Measurements from ENCODE around the gene PLSCR4. TPM values are rescaled to one million over a fixed set of nuclear protein-coding genes. Genes with fewer than 3 reads are reported as not detected.

PLSCR4 gene
- total and polyA plus RNA-seq, 2 of the 4 experiments (the other 2 are of a cell fraction) = 3.8 to 4.4 TPM

DNA sequence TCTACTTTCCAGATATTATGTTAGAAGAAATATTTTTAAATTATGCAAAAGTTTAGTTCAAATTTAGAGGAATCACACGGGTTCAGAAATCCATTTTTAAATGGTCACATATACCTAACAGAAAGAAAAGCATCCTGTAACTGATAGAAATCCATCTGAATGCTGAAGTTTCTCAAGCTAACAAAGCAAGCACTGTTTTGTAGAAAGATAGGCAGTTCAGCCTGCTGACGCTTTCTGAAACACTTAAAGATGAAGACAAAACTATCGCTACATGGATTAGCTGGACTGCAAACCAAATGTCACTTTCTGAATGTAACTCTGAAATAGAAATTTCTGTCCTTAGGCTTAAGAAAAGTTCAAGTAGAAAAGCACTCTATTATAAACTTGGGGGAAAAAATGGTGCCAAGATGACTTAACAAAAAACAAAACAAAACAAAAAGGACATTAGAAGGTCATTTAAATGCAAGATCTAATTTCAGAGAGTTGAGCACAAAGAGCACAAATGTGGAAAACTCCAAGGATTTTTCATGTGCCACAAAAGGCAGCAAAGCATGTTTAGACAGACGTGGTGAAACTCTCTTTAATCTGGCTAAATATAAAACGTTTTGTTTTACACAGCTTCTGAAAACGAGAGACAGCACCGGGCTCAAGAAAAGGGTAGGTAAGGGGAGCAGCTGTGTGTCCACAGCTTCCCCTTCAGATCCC is 91.1 kb downstream of the PLSCR4 start:
- BruUV-seq (replicated peaks) = no TSS peak
- no peak overlapping the region for H2AFZ ChIP-seq (replicated peaks; ENCODE audit: low read length, poor library complexity)
- ChIA-PET CTCF (interaction anchor here (0.6 to 1.8 kb wide), 5 partner anchors 14 to 94 kb away, joined by 3 to 5 read pairs (median 4); no protein-coding TSS in a partner anchor), POLR2A (ENCODE audit: unreplicated experiment) (interaction anchor here (2.8 kb wide), 1 partner anchor 95 kb away, joined by 9 read pairs; no protein-coding TSS in a partner anchor)
- H2BK120ac ChIP-seq (ENCODE audit: low read depth, low read length) = peak overlapping the region; percentile 55
- H3K27ac ChIP-seq (ENCODE audit: insufficient read depth, low read length) = peak overlapping the region; percentile 94
- H3K14ac ChIP-seq (replicated peaks; ENCODE audit: low read depth, low read length) = peak overlapping the region; percentile 66
- peaks cover 11 to 42% of the 10 kb centered on the region in 2 experiments; a peak in 3 of 4 replicates for H3K79me1 ChIP-seq (ENCODE audit: low read depth in 1 of 2, low read length in 2 of 2)
- H2BK5ac ChIP-seq (ENCODE audit: low read depth, low read length, poor library complexity, severe bottlenecking) = peak overlapping the region; percentile 75
- peak overlapping the region; percentile 94 for H3K9ac ChIP-seq (ENCODE audit: low read depth, low read length)
- in situ Hi-C loops (cut with MboI; ENCODE audit: low sequenced_read_pairs) (loop anchor here (5.0 kb wide), 1 partner anchor 92 kb away; no protein-coding TSS in a partner anchor), dilution Hi-C loops (cut with HindIII; ENCODE audit: low sequenced_read_pairs, unreplicated experiment) (no loop called here), intact Hi-C loops (cut with micrococcal nuclease) (loop anchor here (1.0 to 5.0 kb wide), 3 partner anchors 17 to 94 kb away; no protein-coding TSS in a partner anchor)
- DNase-seq (no peak), ATAC-seq (ENCODE audit: low read depth) (no peak)
- H4K20me1 ChIP-seq (ENCODE audit: insufficient read depth, low read length) = peaks cover 19% of the 10 kb centered on the region
- no peaks in the 10 kb centered on the region for H3K36me3 ChIP-seq (ENCODE audit: control insufficient read depth, insufficient read depth, low read length)
- peak overlapping the region; percentile 91 for H3K4me3 ChIP-seq (ENCODE audit: insufficient read depth, low read depth, low read length)
- peak overlapping the region; percentile 92; the same call in 1 of the 2 replicates for H3K4ac ChIP-seq (ENCODE audit: low read depth, low read length)
- peak overlapping the region in 1 of 2 experiments; percentile 66; a peak in 2 of 4 replicates for H4K8ac ChIP-seq (ENCODE audit: low read depth in 2 of 2, low read length in 2 of 2)
- no peak overlapping the region for H2AK9ac ChIP-seq (replicated peaks; ENCODE audit: low read depth, low read length, poor library complexity)
- H3K23ac ChIP-seq (ENCODE audit: low read depth, low read length) = peak overlapping the region; percentile 93
- peaks cover 8% of the 10 kb centered on the region for H3K9me1 ChIP-seq (ENCODE audit: insufficient read depth, low read length)
- peak overlapping the region; percentile 85 for H3K56ac ChIP-seq (ENCODE audit: extremely low read depth, insufficient read depth, low read length)
- H3K18ac ChIP-seq (ENCODE audit: low read depth, low read length) = peak overlapping the region; percentile 76; the same call in 1 of the 2 replicates
- H2BK15ac ChIP-seq (ENCODE audit: low read depth, low read length) = no peak overlapping the region
- no peaks in the 10 kb centered on the region for H3K27me3 ChIP-seq (ENCODE audit: control insufficient read depth, insufficient read depth, low read length)
- peak overlapping the region; percentile 62; the same call in 1 of the 2 replicates for H4K5ac ChIP-seq (ENCODE audit: low read depth, low read length)
- H2BK20ac ChIP-seq (ENCODE audit: low read depth, low read length) = no peak overlapping the region
- WGBS, 2 experiments (ENCODE audit: extremely low coverage in 2 of 2, insufficient read length in 1 of 2) = no CpG with 5 or more reads among the region's 7 CpGs
- TF ChIP-seq MAZ (IDR thresholded peaks at IDR 0.05; ENCODE audit: borderline replicate concordance, low read depth, low read length) (no peak), MXI1 (IDR thresholded peaks at IDR 0.05; ENCODE audit: borderline replicate concordance, low read depth, low read length) (no peak), CHD1 (IDR thresholded peaks at IDR 0.05; ENCODE audit: low read depth, low read length) (0 out of 2 replicates have a peak, but pooled peaks have one; percentile 14), BHLHE40 (IDR thresholded peaks at IDR 0.05; ENCODE audit: low read depth, low read length) (no peak), RCOR1 (IDR thresholded peaks at IDR 0.05; ENCODE audit: insufficient replicate concordance, low read length) (no peak), POLR2A (IDR thresholded peaks at IDR 0.05; ENCODE audit: low read depth, low read length) (0 out of 2 replicates have a peak, but pooled peaks have one; percentile 41)
- H3K4me2 ChIP-seq (ENCODE audit: low read depth, low read length) = peak overlapping the region; percentile 89
- no peaks in the 10 kb centered on the region for H3K9me3 ChIP-seq (ENCODE audit: control insufficient read depth, insufficient read depth, low read length)
- H3K4me1 ChIP-seq (ENCODE audit: control insufficient read depth, insufficient read depth, low read length) = peaks cover 15% of the 10 kb centered on the region
- H4K91ac ChIP-seq (ENCODE audit: insufficient read depth, low read depth, low read length) = peak overlapping the region; percentile 35; the same call in 1 of the 2 replicates
- H2AK5ac ChIP-seq (ENCODE audit: low read depth, low read length) = no peak overlapping the region
